D721Med (cell line): Measurements from ENCODE around the gene ZNF750.

Experiments
- DNase-seq: peaks from one replicate; pipeline ENCODE4 v3.0.0; 2011; ENCODE audit warnings: low spot score; ENCODE audit not compliant: insufficient read length
- FAIRE-seq: peaks from 2 replicates; lab custom pipeline; 2011; peaks lifted over from hg19 to GRCh38; lab: Jason Lieb, UNC
- TF ChIP-seq, protein P1 (sequence below): IDR thresholded peaks from 2 replicates; pipeline ENCODE4 v1.5.1; 2012; ENCODE audit warnings: mild to moderate bottlenecking, control low read depth; ENCODE audit not compliant: insufficient read depth; ENCODE audit errors: missing control alignments

ZNF750 gene

DNA sequence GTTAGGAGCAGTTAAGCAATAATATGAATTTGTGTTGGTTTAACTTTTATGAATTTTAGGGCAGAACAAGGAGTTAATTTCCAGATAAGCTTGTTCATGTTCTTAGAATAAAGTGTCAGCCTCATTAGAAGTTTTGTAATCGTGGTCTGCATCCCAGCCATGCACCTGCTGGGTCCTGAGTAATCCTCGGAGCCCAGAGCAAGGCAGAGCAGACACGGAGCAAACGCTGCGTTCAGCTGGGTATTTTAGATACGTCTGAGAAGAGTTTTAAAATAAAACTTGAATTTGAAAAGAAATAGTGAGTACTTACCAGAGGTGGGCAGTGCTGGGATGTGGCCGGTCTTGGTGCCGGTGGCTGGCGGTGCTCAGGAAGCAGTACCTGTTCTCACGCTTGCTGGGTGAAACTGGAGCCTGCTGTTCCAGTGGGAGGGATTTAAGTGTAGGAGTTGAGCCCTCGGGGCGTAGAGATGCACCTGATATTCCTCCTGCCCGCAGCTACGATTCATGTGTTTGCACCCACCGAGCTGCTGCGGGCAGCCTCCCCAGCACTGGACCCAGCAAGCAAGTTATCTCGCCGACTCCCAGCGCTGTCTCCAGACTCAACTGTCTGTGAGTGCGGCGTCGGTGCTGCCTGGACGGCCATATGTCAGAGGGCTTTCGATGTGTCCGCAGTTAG, at the start of gene ZNF750:
TSS of gene ZNF750 (minus strand) at position 406 of the 676 bp plus-strand sequence. CDS start 7,568 bp downstream, outside the sequence.
- FAIRE-seq = no peak
- TF ChIP-seq, protein P1, sequence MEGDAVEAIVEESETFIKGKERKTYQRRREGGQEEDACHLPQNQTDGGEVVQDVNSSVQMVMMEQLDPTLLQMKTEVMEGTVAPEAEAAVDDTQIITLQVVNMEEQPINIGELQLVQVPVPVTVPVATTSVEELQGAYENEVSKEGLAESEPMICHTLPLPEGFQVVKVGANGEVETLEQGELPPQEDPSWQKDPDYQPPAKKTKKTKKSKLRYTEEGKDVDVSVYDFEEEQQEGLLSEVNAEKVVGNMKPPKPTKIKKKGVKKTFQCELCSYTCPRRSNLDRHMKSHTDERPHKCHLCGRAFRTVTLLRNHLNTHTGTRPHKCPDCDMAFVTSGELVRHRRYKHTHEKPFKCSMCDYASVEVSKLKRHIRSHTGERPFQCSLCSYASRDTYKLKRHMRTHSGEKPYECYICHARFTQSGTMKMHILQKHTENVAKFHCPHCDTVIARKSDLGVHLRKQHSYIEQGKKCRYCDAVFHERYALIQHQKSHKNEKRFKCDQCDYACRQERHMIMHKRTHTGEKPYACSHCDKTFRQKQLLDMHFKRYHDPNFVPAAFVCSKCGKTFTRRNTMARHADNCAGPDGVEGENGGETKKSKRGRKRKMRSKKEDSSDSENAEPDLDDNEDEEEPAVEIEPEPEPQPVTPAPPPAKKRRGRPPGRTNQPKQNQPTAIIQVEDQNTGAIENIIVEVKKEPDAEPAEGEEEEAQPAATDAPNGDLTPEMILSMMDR = no peak
- DNase-seq = no peak

DNA sequence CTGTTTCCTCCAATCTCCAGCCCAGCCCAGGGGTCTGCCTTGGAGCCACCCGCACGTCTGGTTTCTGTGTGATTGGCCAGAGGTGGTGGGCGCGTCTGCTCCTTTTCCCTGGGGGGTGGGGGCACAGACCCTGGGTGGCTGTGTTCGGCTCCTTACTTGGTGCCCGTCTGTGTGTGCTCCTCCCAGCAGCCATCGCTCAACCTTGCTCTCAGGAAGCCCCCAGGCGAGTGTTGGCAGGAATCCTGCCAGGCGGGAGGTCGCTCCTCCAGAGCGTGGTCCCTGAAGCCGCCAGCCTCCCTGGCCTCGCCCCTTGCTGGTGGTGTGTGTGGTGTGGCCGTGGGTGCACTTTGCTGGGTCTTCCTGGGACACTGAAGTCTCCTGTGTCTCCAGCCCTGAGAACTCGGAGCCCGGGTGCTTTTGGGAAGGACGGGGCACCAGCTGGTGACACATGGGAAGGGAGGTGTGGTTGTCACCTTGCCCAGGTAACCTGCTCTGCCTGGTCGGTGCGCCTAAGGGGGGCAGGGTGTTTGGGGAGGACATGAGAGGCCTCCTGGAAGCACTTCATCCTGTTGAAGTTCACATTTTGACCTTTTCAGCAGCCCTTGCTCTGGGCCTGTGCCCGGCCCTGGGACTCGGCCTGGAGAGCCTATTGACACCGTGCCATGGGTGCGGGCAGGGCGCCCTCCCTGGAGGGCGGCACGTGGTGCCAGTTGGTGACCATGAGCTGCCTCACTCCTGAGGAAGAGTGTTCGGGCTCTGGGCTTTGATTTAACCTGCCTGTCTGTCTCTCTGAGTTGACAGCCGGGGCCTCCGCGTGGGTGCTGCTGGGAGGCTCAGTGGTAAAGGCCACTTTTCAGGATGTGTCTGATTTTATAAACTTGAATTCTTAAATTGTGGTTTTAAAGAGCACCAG, 49.0 kb upstream of the ZNF750 start:
- TF ChIP-seq, protein P1 = no peak
- FAIRE-seq (no peak), DNase-seq (no peak)

DNA sequence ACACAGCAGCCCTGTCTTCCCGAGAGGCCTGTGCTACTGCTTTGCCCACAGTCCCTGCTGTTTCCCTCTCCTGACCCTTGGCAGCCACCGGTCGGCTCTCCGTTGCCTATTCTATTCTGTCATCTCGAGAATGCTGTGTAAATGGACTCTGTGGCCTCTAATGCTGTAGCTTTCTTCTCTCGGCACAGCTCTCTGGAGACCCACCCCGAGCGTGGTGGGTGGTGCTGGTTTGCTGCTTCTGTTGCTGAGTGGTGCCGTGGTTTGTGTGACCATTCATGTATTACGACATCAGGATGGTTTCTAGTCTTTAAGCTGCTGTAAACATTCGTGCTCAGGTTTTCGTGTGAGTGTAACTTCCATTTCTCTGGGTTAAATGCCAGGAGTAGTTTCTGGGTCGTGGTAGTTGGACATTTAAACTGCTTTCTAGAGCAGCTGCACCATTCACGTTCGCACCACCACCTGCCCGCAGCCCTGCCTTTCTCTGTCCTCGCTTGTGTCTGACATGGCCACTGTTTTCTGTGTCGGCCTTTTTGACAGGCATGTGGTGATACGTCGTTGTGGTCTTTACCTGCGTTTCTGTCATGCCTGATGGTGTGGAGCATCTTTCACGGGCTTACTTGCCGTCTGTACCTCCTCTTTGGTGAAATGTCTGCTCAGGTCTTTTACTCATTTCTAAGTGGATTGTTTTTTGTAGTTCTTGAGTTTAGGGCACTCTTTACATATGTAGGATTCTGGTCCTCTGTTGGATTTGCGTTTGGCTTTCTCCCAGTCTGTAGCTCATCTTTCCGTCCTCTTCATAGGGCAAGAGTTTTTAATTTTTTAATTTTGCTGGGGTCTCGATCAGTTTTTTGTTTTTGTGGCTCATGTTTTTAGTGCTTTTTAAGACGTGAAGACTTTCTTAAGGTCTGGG, 47.7 kb upstream of the ZNF750 start:
- TF ChIP-seq, protein P1 = no peak
- DNase-seq (no peak), FAIRE-seq (no peak)

DNA sequence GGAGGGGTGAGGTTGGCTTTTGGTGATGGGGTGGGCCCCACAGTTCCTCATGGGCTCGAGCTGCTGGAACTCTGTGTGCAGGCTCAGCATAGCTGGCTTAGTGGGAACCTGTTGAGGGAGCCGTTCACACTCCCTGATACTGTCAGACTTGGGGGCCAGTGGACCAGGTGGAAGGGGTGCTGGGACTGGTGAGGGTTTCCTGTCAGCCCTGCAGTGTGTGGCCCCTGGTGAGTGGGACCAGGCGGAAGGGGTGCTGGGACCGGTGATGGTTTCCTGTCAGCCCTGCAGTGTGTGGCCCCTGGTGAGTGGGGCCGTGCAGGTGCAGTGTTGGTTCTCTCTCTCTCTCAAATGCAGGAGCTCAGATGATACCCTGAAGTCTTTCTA, 45.1 kb upstream of the ZNF750 start:
- FAIRE-seq (no peak), DNase-seq (no peak)
- TF ChIP-seq, protein P1 = no peak

DNA sequence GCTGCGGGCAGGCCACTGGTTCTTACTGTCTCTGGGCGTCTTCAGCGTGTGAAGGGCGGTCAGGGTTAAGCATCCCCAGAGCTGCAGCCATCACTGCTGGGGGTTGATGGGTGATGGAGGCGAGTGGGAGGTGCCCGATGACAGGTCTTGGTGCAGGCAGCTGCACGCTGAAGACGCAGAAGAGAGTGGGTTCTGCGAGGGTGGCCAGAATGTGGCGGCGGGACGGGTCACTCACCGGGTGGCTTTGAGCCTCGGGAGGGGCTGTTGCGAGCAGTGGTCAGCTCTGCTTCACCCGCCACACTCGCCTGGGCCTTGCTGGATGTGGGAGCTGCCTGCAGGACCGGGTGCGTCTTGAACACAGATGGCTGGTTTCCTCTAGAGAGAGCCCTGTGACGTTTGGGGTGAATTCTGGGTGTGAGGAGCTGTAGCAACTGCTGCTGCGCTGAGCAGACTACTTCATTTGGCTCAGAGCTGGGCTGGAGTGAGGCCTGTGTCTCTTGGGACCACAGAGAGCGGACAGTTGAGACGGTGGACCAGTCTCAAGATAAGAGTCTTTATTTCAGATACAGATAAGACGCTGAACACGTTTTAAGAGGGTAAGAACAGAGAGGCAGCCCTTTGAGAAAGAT, 44.6 kb upstream of the ZNF750 start:
- TF ChIP-seq, protein P1 = no peak
- no peak for FAIRE-seq

DNA sequence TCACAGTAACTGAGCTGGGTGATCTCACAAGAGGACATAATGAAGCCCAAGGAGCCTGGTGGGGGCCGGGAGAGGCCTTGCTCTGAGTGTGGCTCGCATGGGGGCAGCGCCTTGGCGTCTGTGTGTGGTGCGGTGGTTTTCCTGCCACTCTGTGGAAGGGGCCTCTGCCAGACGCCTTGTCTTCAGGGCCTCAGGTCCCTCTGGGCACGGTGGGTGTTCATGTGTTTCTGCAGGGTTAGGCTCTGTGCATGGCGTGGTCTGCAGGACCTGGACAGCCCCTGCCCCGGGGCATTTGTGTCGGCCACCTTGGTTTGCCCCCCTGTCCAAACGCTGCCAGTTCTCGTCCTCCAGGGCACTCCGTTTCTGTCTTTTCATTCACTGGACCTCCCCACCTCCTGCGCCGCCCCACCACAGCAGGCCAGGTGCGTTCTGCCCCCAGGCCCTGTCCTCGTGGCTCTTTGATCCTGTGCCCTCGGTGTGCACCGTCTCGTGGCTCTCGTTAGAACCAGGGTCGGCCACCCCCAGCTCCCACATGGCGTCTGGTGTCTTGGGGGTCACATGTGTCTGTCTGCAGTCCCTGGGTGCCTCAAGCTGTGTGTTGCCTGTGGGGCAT, 43.7 kb upstream of the ZNF750 start:
- FAIRE-seq (no peak), DNase-seq (no peak)
- TF ChIP-seq, protein P1 = no peak

More for the DNA sequence above, 44.6 kb upstream of the ZNF750 start:
- no peak for DNase-seq
